Putamen (tissue), 1 donor: ENCODE data around the gene PPP1R14D.
A peak's percentile ranks its signal among the peaks of the same experiment; 100 is the strongest.
"Not testable (repeated sequence)": the region's sequence is repeated elsewhere in the genome, so short reads cannot be mapped to it uniquely, and the experiment has no call there.

ENCODE experiments used
- DNase-seq: peaks from one replicate; pipeline ENCODE4 v3.0.0-alpha.2; 2016; ENCODE audit warnings: low spot score

Gene PPP1R14D

GRCh38 chr15:40828447-40829036 lies at the start of gene PPP1R14D:
TSS of gene PPP1R14D (minus strand) at chr15:40828708. CDS start at chr15:40828641, 67 bp downstream.
- DNase-seq, result no peak

- DNase-seq, result no peak
These were observed 49.2 kb upstream of the PPP1R14D start for GRCh38 chr15:40877694-40878093.

- no peak for DNase-seq
These were observed 47.7 kb upstream of the PPP1R14D start for GRCh38 chr15:40875991-40876730.

GRCh38 chr15:40873694-40874561 lies 45.4 kb upstream of the PPP1R14D start, which contains the start of gene RHOV:
TSS of gene RHOV (minus strand) at chr15:40874234. CDS start at chr15:40874139, 95 bp downstream.
- DNase-seq, result no peak

GRCh38 chr15:40872791-40873693 lies 44.5 kb upstream of the PPP1R14D start:
- no peak for DNase-seq

GRCh38 chr15:40871749-40872617 lies 43.5 kb upstream of the PPP1R14D start:
- no peak for DNase-seq

GRCh38 chr15:40870716-40871115 lies 42.2 kb upstream of the PPP1R14D start:
- DNase-seq, result no peak

GRCh38 chr15:40869686-40870085 lies 41.2 kb upstream of the PPP1R14D start:
- no peak for DNase-seq

- DNase-seq, result no peak
These were observed 38.7 kb upstream of the PPP1R14D start for GRCh38 chr15:40867199-40867598.

- no peak for DNase-seq
These were observed 35.3 kb upstream of the PPP1R14D start for GRCh38 chr15:40863660-40864270.

GRCh38 chr15:40861147-40861546 lies 32.6 kb upstream of the PPP1R14D start:
- DNase-seq, result not testable (repeated sequence)

GRCh38 chr15:40859206-40859851 lies 30.8 kb upstream of the PPP1R14D start:
- DNase-seq, result peak; percentile 37

GRCh38 chr15:40858706-40859105 lies 30.2 kb upstream of the PPP1R14D start:
- no peak for DNase-seq

GRCh38 chr15:40857601-40858341 lies 29.3 kb upstream of the PPP1R14D start:
- DNase-seq, result peak; percentile 50

- DNase-seq, result no peak
These were observed 28.2 kb upstream of the PPP1R14D start for GRCh38 chr15:40856746-40857145.

GRCh38 chr15:40855706-40856234 lies 27.3 kb upstream of the PPP1R14D start:
- DNase-seq, result no peak

- no peak for DNase-seq
These were observed 25.7 kb upstream of the PPP1R14D start for GRCh38 chr15:40854161-40854560.

GRCh38 chr15:40853241-40853890 lies 24.9 kb upstream of the PPP1R14D start:
- DNase-seq, result no peak
